Stimulated activated CD4-positive, alpha-beta T cell treated with anti-CD3 and anti-CD28 coated beads, Interleukin-15, amount 100 ng/mL, for 24 hours (primary cell): Measurements from ENCODE around the gene ENTR1.

Experiments
- DNase-seq: peaks from one replicate; pipeline ENCODE4 v3.0.0-alpha.2; 2020

Gene ENTR1

GRCh38 chr9:136410500-136411287, at the start of gene ENTR1, which contains the start of gene PMPCA:
TSS of gene ENTR1 (minus strand) at chr9:136410614. CDS start at chr9:136410397, 217 bp downstream.
TSS of gene PMPCA (plus strand) at chr9:136410658. CDS start at chr9:136410669, 11 bp downstream.
- peak; percentile 97 for DNase-seq

GRCh38 chr9:136459425-136459824, 49.0 kb upstream of the ENTR1 start:
- DNase-seq, result no peak

GRCh38 chr9:136457326-136457725, 46.9 kb upstream of the ENTR1 start:
- no peak for DNase-seq

- DNase-seq, result no peak
Observed at GRCh38 chr9:136456258-136456657, 45.8 kb upstream of the ENTR1 start.

- DNase-seq, result no peak
Observed at GRCh38 chr9:136455043-136456002, 44.9 kb upstream of the ENTR1 start.

- no peak for DNase-seq
Observed at GRCh38 chr9:136454026-136454796, 43.8 kb upstream of the ENTR1 start.

GRCh38 chr9:136453326-136453725, 42.9 kb upstream of the ENTR1 start:
- DNase-seq, result no peak

GRCh38 chr9:136451221-136451877, 40.9 kb upstream of the ENTR1 start:
- no peak for DNase-seq

- DNase-seq, result no peak
Observed at GRCh38 chr9:136448655-136449054, 38.2 kb upstream of the ENTR1 start.

GRCh38 chr9:136447173-136447778, 36.9 kb upstream of the ENTR1 start:
- DNase-seq, result no peak

GRCh38 chr9:136445799-136446198, 35.4 kb upstream of the ENTR1 start:
- no peak for DNase-seq

- no peak for DNase-seq
Observed at GRCh38 chr9:136444102-136444501, 33.7 kb upstream of the ENTR1 start.

GRCh38 chr9:136443687-136444086, 33.3 kb upstream of the ENTR1 start:
- DNase-seq, result no peak

GRCh38 chr9:136443087-136443486, 32.7 kb upstream of the ENTR1 start:
- DNase-seq, result no peak

- no peak for DNase-seq
Observed at GRCh38 chr9:136442265-136442664, 31.9 kb upstream of the ENTR1 start.

GRCh38 chr9:136441681-136442245, 31.3 kb upstream of the ENTR1 start:
- DNase-seq, result no peak

GRCh38 chr9:136441191-136441680, 30.8 kb upstream of the ENTR1 start:
- no peak for DNase-seq

GRCh38 chr9:136439481-136440408, 29.3 kb upstream of the ENTR1 start, which contains the start of gene INPP5E:
TSS of gene INPP5E (minus strand) at chr9:136439845. CDS start at chr9:136439419, 426 bp downstream.
- DNase-seq, result peak; percentile 86

GRCh38 chr9:136438548-136439480, 28.4 kb upstream of the ENTR1 start:
- DNase-seq, result peak; percentile 77
